GM10847 (cell line): ENCODE data around the gene E2F4.

ENCODE experiments used
- POLR2A ChIP-seq: IDR thresholded peaks from 2 replicates; pipeline ENCODE4 v1.6.1; 2011; ENCODE audit not compliant: insufficient read length; ENCODE audit errors: extremely low read depth

The E2F4 gene

DNA sequence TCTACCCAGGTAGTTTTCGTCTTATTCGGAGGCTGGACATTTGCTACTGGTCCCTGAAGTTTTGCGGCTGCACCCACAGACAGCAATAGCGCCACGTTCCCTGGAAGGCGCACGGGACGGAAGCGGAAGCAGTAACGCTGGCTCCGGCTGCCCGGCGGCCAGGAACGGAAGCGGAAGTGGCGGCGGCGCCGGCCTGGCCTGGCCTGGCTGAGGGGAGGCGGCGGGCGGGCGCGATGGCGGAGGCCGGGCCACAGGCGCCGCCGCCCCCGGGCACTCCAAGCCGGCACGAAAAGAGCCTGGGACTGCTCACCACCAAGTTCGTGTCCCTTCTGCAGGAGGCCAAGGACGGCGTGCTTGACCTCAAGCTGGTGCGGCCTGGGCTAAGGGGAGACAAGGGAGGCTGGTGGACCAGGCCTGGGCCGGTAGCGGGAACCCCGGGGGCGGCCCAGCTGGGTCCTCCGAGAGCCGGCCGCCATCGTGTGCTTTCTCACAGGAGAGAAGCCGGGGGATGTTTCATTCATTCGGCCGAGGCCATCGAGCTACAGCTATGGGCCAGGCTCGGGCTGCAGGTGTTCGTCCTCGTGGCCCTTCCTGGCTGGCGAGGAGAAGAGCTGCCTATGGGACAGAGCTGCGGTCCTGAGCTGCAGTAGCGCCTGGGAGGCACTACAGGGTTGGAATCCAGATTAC is at the start of gene E2F4:
Gene E2F4 (plus strand): TSS at position 161 of the 687 bp plus-strand sequence. CDS start 73 bp downstream, at position 234.
- peak; percentile 74 for TF ChIP-seq POLR2A

- no peak for TF ChIP-seq POLR2A
Measured at GRCh38 chr16:67142342-67142741, 49.6 kb upstream of the E2F4 start.

DNA sequence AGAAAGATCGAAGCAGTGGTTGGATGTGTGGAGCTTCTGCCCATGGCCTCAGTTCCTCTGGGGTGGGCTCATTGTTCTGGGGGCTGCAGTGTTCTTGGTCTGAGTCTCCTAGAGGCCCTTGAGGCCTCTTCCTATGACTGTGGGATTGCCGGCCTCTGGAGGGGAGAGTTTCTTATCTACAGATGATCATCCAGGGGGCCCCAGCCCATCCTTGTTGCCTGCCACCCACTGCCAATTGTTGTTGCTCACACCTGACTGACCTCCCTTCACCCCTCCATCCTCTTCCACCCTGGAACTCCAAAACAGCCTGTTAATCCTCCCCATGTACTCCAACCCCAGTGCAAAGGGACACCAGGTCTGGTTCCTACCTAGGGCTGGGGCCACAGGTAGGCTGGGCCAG is 47.0 kb upstream of the E2F4 start:
- no peak for TF ChIP-seq POLR2A

GRCh38 chr16:67145746-67146145 is 46.2 kb upstream of the E2F4 start:
- no peak for TF ChIP-seq POLR2A

DNA sequence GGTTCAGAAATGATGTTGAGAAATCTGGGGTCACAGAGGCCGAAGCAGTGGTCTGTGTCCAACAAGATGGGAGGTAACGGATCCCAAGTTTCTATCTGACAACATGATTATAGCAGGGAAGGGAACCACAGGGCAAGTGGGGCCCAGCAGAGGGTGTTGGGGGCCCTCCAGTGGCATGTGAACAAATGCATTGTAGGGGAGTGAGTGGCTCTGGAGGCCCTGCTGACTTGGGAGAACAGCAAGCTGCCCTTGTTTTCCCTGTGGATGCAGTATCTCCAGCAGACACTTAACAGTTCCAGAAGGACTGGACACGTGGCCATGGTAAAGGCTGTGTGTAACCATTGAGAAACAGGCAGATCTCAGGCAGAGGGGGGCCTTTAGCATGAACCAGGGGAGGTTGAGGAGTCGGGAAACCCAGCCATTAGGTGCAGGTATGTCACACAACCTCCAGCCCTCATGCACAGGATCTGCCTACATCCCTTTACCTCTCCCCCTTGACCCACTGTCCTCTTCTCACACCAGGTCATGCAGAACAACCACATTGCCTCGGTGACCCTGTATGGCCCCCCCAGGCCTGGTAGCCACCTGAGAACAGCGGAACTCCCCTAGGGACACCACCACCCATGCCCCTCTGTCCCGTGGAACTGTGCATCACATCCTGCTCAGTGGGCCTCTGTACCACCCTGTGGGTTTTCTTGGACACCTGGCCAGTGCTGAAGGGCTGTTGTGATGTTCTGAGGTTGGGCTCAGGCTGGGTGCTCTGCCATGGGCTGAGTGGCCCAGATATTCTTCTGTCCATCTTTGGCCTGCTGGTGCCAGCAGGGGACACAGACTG is 45.2 kb upstream of the E2F4 start:
- TF ChIP-seq POLR2A: no peak

- TF ChIP-seq POLR2A: no peak
Measured at GRCh38 chr16:67147437-67148140, 44.4 kb upstream of the E2F4 start.

- no peak for TF ChIP-seq POLR2A
Measured at GRCh38 chr16:67148221-67148620, 43.7 kb upstream of the E2F4 start.

- TF ChIP-seq POLR2A: no peak
Measured at GRCh38 chr16:67148656-67149275, 43.2 kb upstream of the E2F4 start.

DNA sequence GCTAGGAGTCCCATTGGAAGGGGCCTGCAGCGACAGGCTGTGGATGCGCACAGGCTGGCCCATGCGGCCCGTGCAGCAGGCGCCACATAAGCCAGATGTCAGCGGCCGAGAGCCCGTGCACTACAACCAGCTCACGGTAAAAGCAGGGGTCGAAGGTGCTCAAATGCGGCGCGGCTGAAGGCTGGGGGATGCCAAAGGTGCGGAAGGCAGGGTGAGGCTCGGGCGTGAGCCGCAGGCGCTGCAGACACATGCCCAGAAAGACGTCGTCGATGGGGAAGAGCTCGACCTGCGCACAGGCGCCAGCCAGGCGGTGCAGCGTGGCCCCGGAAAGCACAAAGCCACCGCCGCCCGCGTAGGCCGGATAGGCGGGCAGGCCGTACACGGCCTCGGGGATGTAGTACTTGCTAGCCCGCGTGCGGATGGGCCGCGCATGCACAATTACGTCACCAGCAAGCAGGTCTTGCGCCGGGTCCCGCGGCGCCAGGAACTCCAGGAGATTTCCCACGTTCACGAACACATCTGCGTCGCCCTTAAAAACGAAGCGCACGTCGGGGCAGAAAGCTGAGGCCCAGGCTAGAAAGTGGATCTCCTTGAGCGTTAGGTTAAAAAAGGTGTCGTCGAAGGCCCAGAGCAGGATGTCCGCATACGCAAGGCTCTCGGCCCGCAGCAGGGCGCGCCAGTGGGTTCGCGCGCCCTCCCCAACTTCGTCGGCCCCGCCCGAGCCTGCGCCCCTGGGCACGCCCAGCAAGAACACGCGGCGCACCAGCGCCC is 42.5 kb upstream of the E2F4 start:
- no peak for TF ChIP-seq POLR2A

DNA sequence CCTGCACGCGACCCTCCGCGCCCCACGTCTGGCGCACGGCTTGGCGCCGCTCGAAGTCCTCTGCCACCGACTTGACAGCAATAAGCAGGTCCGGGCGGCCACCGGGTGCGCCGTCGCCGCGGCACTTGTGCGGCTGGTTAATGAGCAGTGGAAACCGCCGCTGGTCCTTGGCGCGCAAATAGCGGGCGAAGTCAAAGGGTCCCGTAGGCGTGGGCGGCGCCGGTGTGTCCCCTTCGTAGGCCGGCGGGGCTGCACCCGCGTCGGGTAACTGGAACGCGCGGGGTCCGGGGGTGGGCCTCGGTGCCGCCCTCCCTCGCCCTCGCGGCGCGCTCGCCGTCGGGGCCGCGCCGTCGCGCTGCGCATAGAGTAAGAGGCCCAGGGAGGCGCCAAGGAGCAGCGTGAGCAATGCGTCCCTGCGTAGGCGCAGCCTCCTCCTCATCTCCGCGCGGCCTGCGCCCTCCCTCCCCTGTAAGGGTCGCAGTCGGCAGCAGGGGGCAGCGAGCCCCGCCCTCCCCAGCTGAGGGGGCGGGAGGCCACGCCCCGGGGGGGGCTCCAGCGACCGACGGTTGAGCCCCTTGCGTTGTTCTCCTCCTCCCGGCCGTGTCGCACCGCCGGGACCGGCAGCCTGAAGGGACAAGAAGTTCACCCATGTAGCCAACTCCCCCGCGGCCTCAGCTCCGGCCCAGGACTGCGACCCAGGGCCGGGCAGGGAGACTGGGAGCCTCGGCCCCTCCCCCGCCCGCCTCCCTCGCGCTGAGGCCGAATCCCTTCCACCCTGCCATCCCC is 41.7 kb upstream of the E2F4 start:
- TF ChIP-seq POLR2A: no peak

- TF ChIP-seq POLR2A: no peak
Measured at GRCh38 chr16:67150833-67151396, 41.0 kb upstream of the E2F4 start, which contains the start of gene B3GNT9. B3GNT9 (minus strand) TSS chr16:67150998; CDS start chr16:67150485, 513 bp downstream.

GRCh38 chr16:67151431-67152097 is 40.4 kb upstream of the E2F4 start:
- TF ChIP-seq POLR2A: no peak
